ENCODE measurements around the gene CD55.

CD55 gene

GRCh38 chr1:207331354-207332313, 10.2 kb downstream of the CD55 start:
- no peak for DNase-seq

DNA sequence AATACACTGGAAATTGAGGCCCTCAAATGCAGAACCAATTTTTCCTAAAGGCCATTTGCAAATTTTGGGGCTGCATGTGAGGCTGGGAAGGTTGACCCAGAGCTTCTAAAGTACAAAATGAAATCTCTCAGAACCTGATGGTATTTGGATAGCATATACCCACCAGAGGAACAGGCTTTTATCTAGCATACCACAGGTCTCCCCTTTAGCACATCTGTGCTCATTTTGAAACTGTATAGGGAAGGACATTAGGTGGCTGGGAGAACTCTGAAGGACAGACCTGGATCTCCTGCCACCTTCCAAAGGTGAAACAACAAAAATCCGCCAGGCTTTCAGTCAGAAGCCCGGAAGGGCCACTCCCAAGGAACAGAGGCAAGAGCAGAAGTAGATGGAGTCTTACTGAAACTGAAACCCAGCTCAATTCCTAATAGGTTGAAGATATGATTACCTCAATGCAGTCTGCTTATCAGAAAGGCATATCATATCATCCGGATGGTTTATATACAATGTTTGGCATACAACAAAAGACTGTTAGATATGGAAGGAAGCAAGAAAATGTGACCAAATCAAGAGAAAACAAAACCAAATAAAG, 11.6 kb downstream of the CD55 start:
- no peak for DNase-seq

DNA sequence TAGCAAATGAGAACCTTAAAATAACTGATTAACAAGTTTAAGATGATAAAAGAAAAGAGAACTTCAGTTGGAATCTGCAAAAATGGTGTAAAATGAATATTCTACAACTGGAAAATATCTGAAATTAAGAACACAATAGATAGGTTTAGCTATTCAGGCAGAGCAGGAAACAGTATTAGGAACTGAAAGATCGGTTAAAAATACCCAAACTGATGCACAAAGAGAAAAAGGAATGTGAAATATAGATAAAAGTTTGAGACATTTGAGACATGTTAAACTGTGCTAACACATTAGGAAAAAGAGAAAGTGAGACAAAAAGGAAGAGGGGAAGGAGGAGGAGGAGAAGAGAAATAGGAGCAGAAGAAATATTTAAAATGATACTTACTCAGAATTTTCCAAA, 12.1 kb downstream of the CD55 start:
- DNase-seq = no peak

GRCh38 chr1:207334337-207334736, 12.9 kb downstream of the CD55 start:
- DNase-seq = no peak

DNA sequence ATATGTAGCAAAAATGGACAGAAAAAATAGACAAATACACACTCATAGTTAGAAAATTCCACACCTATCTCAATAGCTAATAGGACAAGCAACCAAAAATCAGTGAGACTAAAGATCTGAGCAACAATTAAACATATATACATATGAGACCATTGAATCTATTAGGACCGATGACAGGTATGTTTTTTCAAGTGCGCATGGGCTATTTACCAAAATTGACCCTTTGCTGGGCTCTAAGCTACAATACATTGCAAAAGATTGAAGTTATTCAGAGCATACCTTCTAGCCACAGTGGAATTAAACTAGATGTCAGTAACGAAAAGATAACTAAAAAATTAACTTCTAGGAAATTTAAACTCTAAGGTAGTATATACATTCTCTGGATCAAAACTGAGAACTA, 13.7 kb downstream of the CD55 start:
- DNase-seq = no peak

DNA sequence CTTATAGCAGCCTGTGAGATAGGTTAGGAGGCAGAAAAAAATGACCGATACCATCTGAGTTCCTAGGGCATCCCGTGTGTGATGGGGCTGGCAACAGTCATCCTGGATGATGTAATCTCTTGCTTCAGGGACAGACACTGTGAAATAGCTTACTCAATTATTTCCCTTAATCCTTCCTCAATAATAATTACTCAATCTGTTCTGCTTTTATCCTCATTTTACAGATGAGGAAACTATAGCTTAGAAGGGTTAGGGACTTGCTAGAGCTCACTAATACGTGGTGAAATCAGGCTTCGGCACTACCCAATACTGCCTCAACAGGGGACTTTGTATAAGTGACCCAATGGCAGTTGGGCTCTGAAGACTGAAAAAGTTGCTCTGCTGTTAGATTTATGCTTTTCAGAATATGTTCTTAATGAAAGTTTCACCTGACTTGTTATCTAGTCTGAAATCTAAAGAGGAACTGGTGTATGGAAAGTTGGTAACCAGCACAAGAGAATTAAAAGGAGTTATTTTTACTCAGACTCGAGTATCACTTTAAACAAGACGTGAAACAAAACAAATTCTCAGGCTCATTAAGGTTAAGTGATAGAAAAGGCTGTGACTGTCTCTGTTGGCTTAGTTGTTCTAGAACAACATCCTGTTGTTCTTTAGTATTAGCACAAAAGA, 14.4 kb downstream of the CD55 start:
- DNase-seq = no peak

DNA sequence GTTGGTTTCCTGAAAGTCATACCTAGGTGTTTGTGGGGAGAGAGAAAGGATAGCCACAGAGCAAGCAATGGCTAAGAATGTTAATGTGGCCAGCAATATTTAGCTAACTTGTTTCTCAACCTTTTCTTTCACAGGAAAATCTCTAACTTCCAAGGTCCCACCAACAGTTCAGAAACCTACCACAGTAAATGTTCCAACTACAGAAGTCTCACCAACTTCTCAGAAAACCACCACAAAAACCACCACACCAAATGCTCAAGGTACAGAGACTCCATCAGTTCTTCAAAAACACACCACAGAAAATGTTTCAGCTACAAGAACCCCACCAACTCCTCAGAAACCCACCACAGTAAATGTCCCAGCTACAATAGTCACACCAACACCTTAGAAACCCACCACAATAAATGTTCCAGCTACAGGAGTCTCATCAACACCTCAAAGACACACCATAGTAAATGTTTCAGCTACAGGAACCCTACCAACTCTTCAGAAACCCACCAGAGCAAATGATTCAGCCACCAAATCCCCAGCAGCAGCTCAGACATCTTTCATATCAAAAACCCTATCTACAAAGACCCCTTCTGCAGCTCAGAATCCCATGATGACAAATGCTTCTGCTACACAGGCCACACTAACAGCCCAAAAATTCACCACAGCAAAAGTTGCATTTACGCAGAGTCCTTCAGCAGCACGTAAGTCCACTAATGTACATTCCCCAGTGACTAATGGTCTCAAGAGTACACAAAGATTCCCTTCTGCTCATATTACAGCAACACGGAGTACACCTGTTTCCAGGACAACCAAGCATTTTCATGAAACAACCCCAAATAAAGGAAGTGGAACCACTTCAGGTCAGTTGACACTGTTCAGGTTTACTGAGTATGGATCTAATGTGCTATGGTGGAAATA, 15.3 kb downstream of the CD55 start:
- DNase-seq = no peak

DNA sequence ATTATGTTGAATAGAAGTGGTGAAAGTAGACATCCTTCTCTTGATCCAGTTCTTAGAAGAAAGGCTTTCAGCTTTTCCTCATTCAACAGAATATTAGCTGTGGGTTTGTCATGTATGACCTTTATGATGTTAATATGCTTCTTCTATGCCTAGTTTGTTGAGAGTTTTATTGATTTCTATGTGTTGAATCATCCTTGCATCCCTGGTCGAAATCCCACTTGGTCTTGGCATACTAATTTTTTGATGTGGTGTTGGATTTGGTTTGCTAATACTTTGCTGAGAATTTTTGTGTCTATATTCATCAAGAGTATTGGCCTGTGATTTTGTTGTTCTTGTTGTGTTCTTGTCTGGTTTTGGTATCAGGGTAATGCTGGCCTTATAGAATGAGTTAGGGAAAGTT, 20.9 kb downstream of the CD55 start:
- no peak for DNase-seq

GRCh38 chr1:207343675-207344074, 22.2 kb downstream of the CD55 start:
- no peak for DNase-seq

- DNase-seq = no peak
Measured at GRCh38 chr1:207344221-207344620, 22.7 kb downstream of the CD55 start.

- no peak for DNase-seq
Measured at GRCh38 chr1:207345644-207346477, 24.4 kb downstream of the CD55 start.

DNA sequence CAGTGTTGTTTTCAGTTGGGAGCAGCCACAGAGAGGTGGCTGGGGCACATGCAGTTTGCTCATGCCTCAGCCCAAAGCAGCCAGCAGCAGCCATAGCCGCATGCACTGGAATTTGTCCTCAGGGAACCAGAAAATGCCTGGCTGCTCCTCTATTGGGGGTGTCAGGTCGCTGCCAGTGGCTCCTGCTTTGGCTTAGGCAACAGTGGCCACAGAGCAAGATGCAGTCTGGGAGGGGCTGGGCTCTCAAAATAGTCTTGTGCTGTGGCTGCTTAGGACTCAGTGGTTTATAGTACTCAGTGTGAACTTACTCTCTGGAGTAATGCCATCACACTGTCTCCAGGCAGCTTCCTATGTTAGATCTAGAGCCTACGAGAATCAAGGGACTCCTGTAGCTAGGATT, 25.0 kb downstream of the CD55 start:
- no peak for DNase-seq

- no peak for DNase-seq
Measured at GRCh38 chr1:207349979-207350378, 28.5 kb downstream of the CD55 start.

DNA sequence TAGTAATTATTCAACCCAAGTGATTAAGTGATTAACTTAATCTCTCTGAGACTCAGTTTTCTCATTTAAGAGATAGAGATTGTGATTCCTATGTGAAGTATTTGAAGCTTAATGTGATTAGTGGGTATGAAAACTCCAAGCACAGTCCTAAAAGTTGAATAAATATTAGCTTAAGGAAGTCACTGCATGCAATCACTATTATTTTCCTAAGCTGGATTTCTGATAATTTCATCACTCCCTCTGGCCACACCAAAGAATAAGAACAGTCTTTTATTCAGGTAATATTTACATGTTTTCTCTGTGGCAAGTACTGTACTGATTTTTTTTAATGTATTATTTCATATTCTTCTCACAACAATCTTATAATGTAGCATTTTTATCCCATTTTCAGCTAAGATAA, 31.1 kb downstream of the CD55 start:
- DNase-seq = no peak

GRCh38 chr1:207355060-207355459, 33.6 kb downstream of the CD55 start:
- no peak for DNase-seq

DNA sequence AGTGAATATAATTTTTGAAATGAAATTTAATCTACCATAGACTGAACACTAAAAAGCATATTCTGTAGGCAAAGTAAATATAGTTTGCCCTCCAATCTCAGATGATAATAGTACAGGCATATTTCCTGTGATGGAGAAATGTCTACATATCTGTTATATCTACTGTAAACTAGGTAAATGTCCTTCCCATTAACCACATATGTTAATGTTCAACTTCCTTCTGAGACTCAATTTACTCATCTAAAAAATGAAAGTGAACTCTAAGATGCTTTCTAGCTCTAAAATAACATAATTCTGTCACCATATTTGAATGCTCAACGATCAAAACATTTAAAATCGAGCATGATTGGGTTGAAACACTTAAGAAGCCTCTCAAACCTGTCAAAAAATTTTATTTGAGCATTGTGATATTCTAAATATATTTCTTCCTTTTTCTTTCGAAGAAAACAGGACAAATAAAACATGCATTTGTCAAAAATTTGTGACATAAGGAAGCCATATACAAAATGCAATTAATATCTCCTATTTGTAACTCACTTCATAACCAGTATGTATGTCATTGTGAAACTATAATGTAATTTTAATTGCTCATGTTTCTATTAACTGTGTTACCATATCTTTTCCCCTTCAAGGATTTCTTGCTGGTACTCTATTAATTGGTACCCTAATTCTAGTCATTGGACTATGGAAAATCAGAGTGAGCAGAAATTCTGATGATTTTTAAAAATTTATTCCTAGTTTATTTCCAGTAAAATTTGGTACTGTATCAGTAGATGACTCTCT, 34.2 kb downstream of the CD55 start:
- DNase-seq = no peak

DNA sequence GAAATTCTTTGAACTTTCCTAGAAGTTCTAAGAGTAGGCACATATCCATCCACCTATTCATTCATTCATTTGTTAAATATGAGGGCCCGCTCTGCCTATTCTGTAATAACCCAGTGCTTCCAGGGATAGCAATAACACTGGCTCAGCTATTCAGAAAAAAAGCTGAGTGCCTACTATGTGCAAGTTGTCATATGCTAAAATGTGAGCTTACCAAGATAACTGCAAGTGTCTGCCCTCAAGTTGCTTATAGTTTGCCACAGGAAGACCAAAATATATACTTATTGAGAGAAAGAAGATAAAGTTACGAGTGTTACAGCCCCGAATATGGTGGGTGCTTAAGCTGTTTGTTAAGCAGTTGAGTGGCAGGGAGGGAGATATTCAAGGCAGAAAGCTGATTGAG, 39.6 kb downstream of the CD55 start:
- no peak for DNase-seq

DNA sequence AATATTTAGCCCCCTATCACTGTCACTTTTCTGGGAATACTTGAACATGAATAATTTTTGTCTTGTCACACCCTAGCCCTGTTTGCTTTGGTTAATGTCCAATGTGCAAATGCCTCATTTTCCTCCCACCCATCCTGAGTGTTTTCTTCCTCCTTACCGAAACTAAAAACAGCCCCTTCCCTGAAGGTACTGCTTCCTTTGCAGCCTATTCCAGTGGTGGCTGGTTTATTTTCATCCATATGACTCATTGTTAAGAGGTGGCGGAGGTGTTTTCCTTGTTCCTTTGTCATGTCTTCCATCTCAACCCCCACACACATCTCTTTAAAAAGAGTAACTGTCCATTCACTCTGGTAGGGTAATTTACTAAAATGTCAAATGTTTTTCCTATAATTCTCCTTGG, 40.4 kb downstream of the CD55 start:
- no peak for DNase-seq

DNA sequence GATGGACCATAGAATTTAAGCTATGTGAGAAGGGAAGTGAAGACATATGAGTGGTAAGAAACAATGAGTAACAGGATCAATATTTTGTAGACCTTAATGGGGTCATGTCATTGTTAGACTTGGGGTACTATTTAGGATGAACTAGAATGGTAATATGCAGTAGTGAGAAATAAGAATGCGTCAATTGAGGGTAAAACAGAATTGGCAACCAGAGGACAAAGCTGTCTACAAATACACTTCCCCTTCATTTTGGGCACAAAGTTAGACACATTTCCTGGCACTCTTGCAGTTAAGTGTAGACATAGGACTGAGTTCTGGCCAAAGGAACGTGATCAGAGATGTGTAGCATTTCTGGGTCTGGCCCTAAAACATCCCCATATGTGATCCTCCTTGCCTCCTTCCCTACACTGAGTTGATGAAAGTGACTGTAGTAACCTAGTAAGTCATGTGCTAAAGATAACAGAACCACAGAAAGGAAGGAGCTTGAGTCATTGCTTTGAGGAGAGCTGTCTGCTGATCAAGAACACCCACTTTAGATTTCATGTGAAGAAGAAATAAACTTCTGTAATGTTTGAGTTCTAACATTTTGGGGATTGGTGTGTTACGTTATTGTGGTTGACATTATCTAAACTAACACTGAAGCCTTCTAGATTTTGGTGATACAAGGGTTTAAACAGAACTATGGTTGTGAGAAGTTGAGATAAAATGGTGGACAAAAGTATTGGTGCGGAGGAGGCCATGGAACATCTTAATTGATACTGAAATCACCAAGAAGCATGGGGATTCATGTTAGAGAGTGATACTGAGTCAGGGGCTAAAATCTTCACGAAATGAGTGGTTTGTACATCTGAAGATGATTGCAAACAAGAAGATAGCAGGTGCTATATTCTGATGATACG, 41.7 kb downstream of the CD55 start:
- DNase-seq = no peak

DNA sequence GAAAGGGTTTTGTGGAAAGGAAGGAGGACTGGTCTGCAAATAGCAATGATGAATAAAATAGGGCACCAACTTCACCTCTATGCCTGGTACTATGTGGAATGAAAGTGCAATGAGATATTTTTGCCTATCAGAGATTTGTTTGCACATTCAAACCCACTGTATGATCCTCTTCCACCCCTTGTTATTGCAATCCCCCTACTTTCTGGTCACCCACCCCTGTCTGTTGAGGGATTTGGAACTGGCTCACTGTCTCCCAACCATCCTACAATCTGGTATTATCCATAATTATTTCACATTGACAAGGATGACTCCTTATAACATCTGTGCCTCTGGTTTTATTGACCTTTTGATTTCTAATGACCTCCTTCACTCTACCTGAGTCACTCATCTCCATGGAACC, 42.4 kb downstream of the CD55 start:
- no peak for DNase-seq

All from NCI-H146 (cell line).